HG03521 (cell line): ENCODE data around the gene ZNF512B.
"Not testable (repeated sequence)": the region's sequence is repeated elsewhere in the genome, so short reads cannot be mapped to it uniquely, and the experiment has no call there.

Experiments
- ATAC-seq: cut with Tn5 transposase; IDR thresholded peaks from one replicate; pipeline ENCODE4 v1.9.1; 2021; ENCODE audit warnings: mild to moderate bottlenecking, moderate library complexity; ENCODE audit not compliant: unreplicated experiment

The ZNF512B gene

GRCh38 chr20:63935447-63935846 lies 34.3 kb downstream of the ZNF512B start:
- ATAC-seq, result no peak

GRCh38 chr20:63934271-63935068 lies 35.3 kb downstream of the ZNF512B start:
- no peak for ATAC-seq

GRCh38 chr20:63933646-63934045 lies 36.1 kb downstream of the ZNF512B start:
- ATAC-seq, result no peak

GRCh38 chr20:63932606-63933160 lies 37.0 kb downstream of the ZNF512B start:
- no peak for ATAC-seq

GRCh38 chr20:63931735-63932134 lies 38.0 kb downstream of the ZNF512B start:
- ATAC-seq, result no peak

GRCh38 chr20:63930971-63931553 lies 38.7 kb downstream of the ZNF512B start:
- ATAC-seq, result no peak

- ATAC-seq, result not testable (repeated sequence)
These were observed 40.3 kb downstream of the ZNF512B start for GRCh38 chr20:63929473-63929883.

- no peak for ATAC-seq
These were observed 40.7 kb downstream of the ZNF512B start for GRCh38 chr20:63929071-63929470.

GRCh38 chr20:63926298-63926697 lies 43.4 kb downstream of the ZNF512B start:
- no peak for ATAC-seq

- ATAC-seq, result no peak
These were observed 45.5 kb downstream of the ZNF512B start for GRCh38 chr20:63924241-63924640.

- no peak for ATAC-seq
These were observed 46.1 kb downstream of the ZNF512B start for GRCh38 chr20:63923651-63924050.

GRCh38 chr20:63920226-63920625 lies 49.5 kb downstream of the ZNF512B start:
- ATAC-seq, result no peak

- no peak for ATAC-seq
These were observed 50.6 kb downstream of the ZNF512B start for GRCh38 chr20:63919130-63919529.

GRCh38 chr20:63917811-63918210 lies 51.9 kb downstream of the ZNF512B start:
- no peak for ATAC-seq

- not testable (repeated sequence) for ATAC-seq
These were observed 53.3 kb downstream of the ZNF512B start for GRCh38 chr20:63916371-63916939.

- no peak for ATAC-seq
These were observed 54.3 kb downstream of the ZNF512B start for GRCh38 chr20:63915471-63915870.

GRCh38 chr20:63913768-63914167 lies 56.0 kb downstream of the ZNF512B start:
- ATAC-seq, result no peak

GRCh38 chr20:63911176-63911575 lies 58.6 kb downstream of the ZNF512B start:
- no peak for ATAC-seq

GRCh38 chr20:63908008-63908682 lies 61.6 kb downstream of the ZNF512B start:
- no peak for ATAC-seq
